Sigmoid colon (tissue), 7 donors: ENCODE data around the gene PCDH8. TPM values are rescaled to one million over a fixed set of nuclear protein-coding genes. Genes with fewer than 3 reads are reported as not detected.

Experiments
- DNase-seq: peaks from one replicate; pipeline ENCODE4 v3.0.0-alpha.2; 2019
- H3K27ac ChIP-seq, 4 donors: fragments of 200-600 bp; sonication (generic); one replicate each; pipeline ENCODE4 v1.5.1; 2016 to 2019; ENCODE audit warnings: mild to moderate bottlenecking in 1 of 4
- H3K27me3 ChIP-seq, 3 donors: fragments of 200-600 bp; sonication (generic); one replicate each; pipeline ENCODE4 v1.5.1; 2019; ENCODE audit warnings: mild to moderate bottlenecking in 1 of 3
- H3K36me3 ChIP-seq, 4 donors: fragments of 200-600 bp; sonication (generic); one replicate each; pipeline ENCODE4 v1.5.1; 2016 to 2019
- H3K4me1 ChIP-seq, 4 donors: fragments of 200-600 bp; sonication (generic); one replicate each; pipeline ENCODE4 v1.5.1; 2017 to 2019
- H3K4me3 ChIP-seq, 4 donors: fragments of 200-600 bp; sonication (generic); one replicate each; pipeline ENCODE4 v1.5.1; 2017 to 2019; ENCODE audit warnings: mild to moderate bottlenecking in 2 of 4, moderate library complexity in 1 of 4
- H3K9me3 ChIP-seq, 4 donors: fragments of 200-600 bp in 3 of 4; sonication (generic) in 3 of 4; one replicate each; pipeline versions ENCODE4 v1.5.1 to v1.6.1; 2013 to 2019
- EP300 ChIP-seq, 4 donors: sonication (generic); formaldehyde crosslinking; IDR thresholded peaks; one replicate each; pipeline ENCODE4 v1.6.1; 2017; ENCODE audit warnings: antibody characterized with exemption in 4 of 4
- POLR2A ChIP-seq, 2 donors: fragments of 450-650 bp; IDR thresholded peaks; one replicate each; pipeline ENCODE4 v1.6.1; 2016; ENCODE audit warnings: antibody characterized with exemption in 2 of 2, mild to moderate bottlenecking in 2 of 2, moderate library complexity in 2 of 2
- POLR2AphosphoS5 ChIP-seq, 4 donors: sonication (generic); formaldehyde crosslinking; IDR thresholded peaks; one replicate each; pipeline ENCODE4 v1.6.1; 2017; ENCODE audit warnings: antibody characterized with exemption in 4 of 4
- WGBS, 2 donors: extraction: QIAGEN DNeasy Blood & Tissue Kit; methylation state at CpG; one replicate each; pipeline ENCODE4 v1.1.7; 2013; 5-methylcytosine and 5-hydroxymethylcytosine counted together
- intact Hi-C: fragments of 100-400 bp; cut with DNase I; formaldehyde crosslinking; loops from one replicate; pipeline ENCODE4 v1.15.1; 2023
- polyA plus RNA-seq, 3 donors: library from polyadenylated mRNA; stranded (reverse); fragments of 200-250 nt; gene quantifications; one replicate each; pipeline ENCODE4 v1.2.3, GENCODE V29; 2013
- total RNA-seq, 4 donors: library from RNA; depleted of rRNA; stranded (reverse); fragments of >200 nt; gene quantifications; one replicate each; pipeline ENCODE4 v1.1.0, GENCODE V29; 2016
- TF ChIP-seq, protein P1 (sequence below), 4 experiments: fragments of 450-650 bp in 3 of 4; fragments of 200-600 bp in 1 of 4; IDR thresholded peaks; one replicate each; pipeline ENCODE4 v1.5.1; 2016 to 2019; ENCODE audit warnings: antibody characterized with exemption in 4 of 4, mild to moderate bottlenecking in 3 of 4, moderate library complexity in 2 of 4
- donor health status: healthy with polysubstance abuse.
- donor health status: Bipolar disorder and iron deficiency.
- donor health status: healthy.

PCDH8 gene, protein sequence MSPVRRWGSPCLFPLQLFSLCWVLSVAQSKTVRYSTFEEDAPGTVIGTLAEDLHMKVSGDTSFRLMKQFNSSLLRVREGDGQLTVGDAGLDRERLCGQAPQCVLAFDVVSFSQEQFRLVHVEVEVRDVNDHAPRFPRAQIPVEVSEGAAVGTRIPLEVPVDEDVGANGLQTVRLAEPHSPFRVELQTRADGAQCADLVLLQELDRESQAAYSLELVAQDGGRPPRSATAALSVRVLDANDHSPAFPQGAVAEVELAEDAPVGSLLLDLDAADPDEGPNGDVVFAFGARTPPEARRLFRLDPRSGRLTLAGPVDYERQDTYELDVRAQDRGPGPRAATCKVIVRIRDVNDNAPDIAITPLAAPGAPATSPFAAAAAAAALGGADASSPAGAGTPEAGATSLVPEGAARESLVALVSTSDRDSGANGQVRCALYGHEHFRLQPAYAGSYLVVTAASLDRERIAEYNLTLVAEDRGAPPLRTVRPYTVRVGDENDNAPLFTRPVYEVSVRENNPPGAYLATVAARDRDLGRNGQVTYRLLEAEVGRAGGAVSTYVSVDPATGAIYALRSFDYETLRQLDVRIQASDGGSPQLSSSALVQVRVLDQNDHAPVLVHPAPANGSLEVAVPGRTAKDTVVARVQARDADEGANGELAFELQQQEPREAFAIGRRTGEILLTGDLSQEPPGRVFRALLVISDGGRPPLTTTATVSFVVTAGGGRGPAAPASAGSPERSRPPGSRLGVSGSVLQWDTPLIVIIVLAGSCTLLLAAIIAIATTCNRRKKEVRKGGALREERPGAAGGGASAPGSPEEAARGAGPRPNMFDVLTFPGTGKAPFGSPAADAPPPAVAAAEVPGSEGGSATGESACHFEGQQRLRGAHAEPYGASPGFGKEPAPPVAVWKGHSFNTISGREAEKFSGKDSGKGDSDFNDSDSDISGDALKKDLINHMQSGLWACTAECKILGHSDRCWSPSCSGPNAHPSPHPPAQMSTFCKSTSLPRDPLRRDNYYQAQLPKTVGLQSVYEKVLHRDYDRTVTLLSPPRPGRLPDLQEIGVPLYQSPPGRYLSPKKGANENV
- total RNA-seq (under 1 TPM in 3 of 4 donors, not detected in 1; under 0.01 to 0.81 (median 0.16) TPM), polyA plus RNA-seq (under 1 TPM in 1 of 3 donors, not detected in 2; 0.36 TPM)

DNA sequence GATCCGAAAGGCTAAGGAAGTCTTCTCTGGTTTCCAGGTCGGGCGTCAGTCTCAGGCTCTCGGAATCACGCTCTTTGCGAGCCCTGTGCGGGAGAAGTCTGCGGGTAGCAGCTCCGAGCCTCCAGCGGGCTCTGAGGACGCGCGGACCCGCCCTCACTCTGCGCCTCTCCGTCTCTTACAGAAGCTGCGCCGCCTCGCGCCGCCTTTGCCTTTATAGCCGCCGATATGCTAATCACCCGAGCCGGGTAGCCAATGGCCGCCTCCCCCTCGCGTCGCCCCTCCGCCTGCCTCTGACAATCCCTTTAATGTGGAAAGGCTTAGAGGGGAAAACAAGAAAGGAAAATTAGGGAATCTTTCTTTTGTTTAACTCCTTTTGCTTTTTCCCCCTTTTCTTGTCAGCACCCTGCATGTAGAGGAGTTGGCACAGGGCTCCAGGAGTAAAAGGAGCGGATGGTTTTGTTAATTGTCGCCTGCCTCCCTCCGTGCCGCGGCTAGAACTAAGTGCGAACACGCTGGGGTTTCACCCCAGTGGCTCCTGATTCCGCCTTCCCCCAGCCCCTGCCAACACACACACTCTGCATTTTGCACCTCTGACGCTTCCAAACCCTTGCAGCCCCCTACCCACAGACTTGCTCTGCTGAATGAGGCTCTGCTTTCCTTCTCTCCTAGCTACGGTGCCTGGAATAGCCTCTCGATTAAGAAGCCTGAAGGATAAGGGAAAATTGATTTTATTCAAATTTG lies at the start of gene PCDH8:
Gene PCDH8 (minus strand): TSS at position 186 of the 741 bp plus-strand sequence. CDS start 204 bp downstream, outside the sequence.
- Histone ChIP-seq H3K4me3 (no peak within 1 kb of the TSS), H3K27ac (no peak within 1 kb of the TSS), H3K36me3 (no peaks in the 10 kb centered on the region), H3K9me3 (no peaks in the 10 kb centered on the region), H3K27me3 (peaks cover 52 to 70% (median 70%) of the 10 kb centered on the region in 3 donors), H3K4me1 (peaks cover 0 to 48% (median 37%) of the 10 kb centered on the region in 4 donors)
- 3 to 9% methylated on average over 41 of the region's 41 CpGs for WGBS, 2 donors
- intact Hi-C loops, result no loop called here
- DNase-seq, result no peak
- TF ChIP-seq EP300 (IDR thresholded peaks at IDR 0.05), result no peak
- TF ChIP-seq POLR2A (IDR thresholded peaks at IDR 0.05), result no peak
- no peak for TF ChIP-seq POLR2AphosphoS5 (IDR thresholded peaks at IDR 0.05)
- TF ChIP-seq, protein P1, sequence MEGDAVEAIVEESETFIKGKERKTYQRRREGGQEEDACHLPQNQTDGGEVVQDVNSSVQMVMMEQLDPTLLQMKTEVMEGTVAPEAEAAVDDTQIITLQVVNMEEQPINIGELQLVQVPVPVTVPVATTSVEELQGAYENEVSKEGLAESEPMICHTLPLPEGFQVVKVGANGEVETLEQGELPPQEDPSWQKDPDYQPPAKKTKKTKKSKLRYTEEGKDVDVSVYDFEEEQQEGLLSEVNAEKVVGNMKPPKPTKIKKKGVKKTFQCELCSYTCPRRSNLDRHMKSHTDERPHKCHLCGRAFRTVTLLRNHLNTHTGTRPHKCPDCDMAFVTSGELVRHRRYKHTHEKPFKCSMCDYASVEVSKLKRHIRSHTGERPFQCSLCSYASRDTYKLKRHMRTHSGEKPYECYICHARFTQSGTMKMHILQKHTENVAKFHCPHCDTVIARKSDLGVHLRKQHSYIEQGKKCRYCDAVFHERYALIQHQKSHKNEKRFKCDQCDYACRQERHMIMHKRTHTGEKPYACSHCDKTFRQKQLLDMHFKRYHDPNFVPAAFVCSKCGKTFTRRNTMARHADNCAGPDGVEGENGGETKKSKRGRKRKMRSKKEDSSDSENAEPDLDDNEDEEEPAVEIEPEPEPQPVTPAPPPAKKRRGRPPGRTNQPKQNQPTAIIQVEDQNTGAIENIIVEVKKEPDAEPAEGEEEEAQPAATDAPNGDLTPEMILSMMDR (IDR thresholded peaks at IDR 0.05), result no peak

DNA sequence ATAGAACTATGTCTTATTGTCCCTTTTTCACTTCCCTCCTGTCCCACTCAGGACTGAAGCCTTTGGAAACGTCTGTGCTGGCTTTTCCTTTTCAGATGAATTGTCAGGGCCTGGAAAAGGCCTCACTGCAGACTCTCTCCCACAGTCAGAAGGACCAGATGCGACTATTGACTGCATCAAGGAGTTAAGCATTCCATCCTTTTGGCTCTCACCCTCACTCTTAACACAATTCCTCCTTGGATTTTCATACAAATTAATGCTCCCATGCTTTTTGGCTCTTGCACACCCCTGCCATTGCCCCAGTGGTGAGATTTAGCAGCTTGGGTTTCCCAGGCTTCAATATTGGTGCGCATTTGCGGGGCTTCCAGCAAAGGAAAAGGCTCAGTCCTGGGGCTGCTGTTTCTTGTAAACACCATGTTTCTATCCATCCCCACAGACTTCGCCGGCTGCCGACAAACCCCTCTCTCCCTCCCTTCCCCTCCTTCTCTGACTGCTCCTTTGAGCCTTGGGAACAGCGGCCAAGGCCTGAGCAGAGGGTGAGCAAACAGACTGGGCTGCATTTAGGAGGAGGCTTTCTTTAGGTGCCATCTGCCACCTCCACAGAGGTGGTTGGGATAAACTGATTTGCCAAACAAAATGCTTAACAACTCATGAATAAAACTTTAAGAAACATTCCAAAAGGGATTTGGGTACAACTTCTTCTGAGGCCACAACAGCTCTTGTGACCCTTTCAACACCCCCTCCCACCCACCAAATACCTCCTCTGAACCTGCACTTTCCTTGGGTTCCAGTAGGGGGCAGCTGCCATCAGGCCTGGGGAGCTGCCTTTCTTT lies 48.6 kb upstream of the PCDH8 start:
- WGBS, 2 donors, result 56 to 69% methylated on average over 8 of the region's 8 CpGs
- Histone ChIP-seq H3K36me3 (no peaks in the 10 kb centered on the region), H3K27me3 (no peaks in the 10 kb centered on the region), H3K9me3 (no peaks in the 10 kb centered on the region), H3K27ac (no peak overlapping the region), H3K4me3 (no peak overlapping the region), H3K4me1 (no peaks in the 10 kb centered on the region)
- TF ChIP-seq POLR2A (IDR thresholded peaks at IDR 0.05), result no peak
- TF ChIP-seq, protein P1 (IDR thresholded peaks at IDR 0.05), result peak in 1 of 4 experiments; percentile 10
- intact Hi-C loops, result no loop called here
- no peak for DNase-seq

DNA sequence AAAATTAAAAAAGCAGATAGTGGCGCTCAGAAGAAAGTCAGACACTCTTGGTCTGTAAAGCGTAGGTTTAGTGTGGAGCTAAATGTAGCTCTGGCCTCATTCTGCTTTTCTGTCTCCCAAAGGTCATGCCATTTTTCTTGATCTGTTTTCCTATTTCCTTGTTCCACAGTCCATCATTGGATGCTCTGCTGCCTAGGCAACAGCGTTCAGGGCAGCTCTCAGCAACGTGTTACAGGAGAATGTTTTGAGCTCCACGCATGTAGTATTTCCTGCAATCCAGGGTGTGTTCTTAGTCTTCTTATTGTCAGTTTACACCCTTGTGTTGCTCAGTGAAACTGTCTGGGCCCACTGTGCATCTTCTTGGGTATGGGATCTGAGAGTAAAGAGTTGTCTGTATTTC lies 46.0 kb upstream of the PCDH8 start:
- Histone ChIP-seq H3K4me1 (no peaks in the 10 kb centered on the region), H3K4me3 (no peak overlapping the region), H3K27me3 (no peaks in the 10 kb centered on the region), H3K27ac (no peak overlapping the region), H3K36me3 (no peaks in the 10 kb centered on the region), H3K9me3 (no peaks in the 10 kb centered on the region)
- no peak for DNase-seq
- WGBS, 2 donors, result 64 to 77% methylated on average over 5 of the region's 5 CpGs
- no peak for TF ChIP-seq EP300 (IDR thresholded peaks at IDR 0.05)
- TF ChIP-seq, protein P1 (IDR thresholded peaks at IDR 0.05), result no peak
- no peak for TF ChIP-seq POLR2AphosphoS5 (IDR thresholded peaks at IDR 0.05)
- TF ChIP-seq POLR2A (IDR thresholded peaks at IDR 0.05), result no peak
- intact Hi-C loops, result no loop called here

DNA sequence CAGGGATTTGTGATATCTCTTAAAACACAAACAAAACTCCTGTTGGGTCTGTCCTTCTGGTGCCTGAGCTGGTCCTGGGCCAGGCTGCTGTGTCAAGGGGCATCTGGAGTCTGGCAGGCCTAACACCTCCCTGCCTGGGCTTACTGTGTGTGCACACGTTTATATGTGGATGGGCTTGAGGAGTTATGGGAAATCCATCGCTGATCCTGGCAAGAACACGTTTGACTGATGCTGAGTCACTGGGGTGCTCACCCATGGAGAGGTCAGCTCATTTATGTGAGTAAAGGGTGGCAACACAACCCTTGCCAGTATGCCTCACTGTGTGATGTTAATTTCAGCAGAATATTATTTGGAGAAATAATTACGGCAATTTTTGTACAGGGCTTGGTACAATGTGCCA lies 44.5 kb upstream of the PCDH8 start:
- TF ChIP-seq EP300 (IDR thresholded peaks at IDR 0.05), result no peak
- no peak for TF ChIP-seq POLR2AphosphoS5 (IDR thresholded peaks at IDR 0.05)
- TF ChIP-seq POLR2A (IDR thresholded peaks at IDR 0.05), result no peak
- TF ChIP-seq, protein P1 (IDR thresholded peaks at IDR 0.05), result no peak

More for the DNA sequence above, 44.5 kb upstream of the PCDH8 start:
- H3K4me3 ChIP-seq, result no peak overlapping the region
- H3K4me1 ChIP-seq, result no peaks in the 10 kb centered on the region
- intact Hi-C loops, result no loop called here
- no peaks in the 10 kb centered on the region for H3K9me3 ChIP-seq
- 76 to 79% methylated on average over 4 of the region's 4 CpGs for WGBS, 2 donors
- no peak overlapping the region for H3K27ac ChIP-seq
- H3K27me3 ChIP-seq, result no peaks in the 10 kb centered on the region
- no peak for DNase-seq
- no peaks in the 10 kb centered on the region for H3K36me3 ChIP-seq
